ENCODE measurements around the gene LSMEM2. TPM values are rescaled to one million over a fixed set of nuclear protein-coding genes. Genes with fewer than 3 reads are reported as not detected.

LSMEM2 gene
- total and polyA plus RNA-seq, 9 of the 15 experiments (the other 6 are each of a cell fraction or from before 2014, with no cell fraction given): not detected

- Histone ChIP-seq H3K4me1 (replicated peaks in 1 of 2; ENCODE audit: control insufficient read depth in 2 of 2, insufficient read depth in 2 of 2, low read length in 2 of 2) (peaks cover 31 to 66% of the 10 kb centered on the region in 2 experiments), H3K9me1 (ENCODE audit: control insufficient read depth, insufficient read depth, low read length) (no peaks in the 10 kb centered on the region), H3K4me2 (ENCODE audit: insufficient read depth, low read length) (no peak overlapping the region), H3K27ac (ENCODE audit: extremely low read depth, low read depth, low read length) (no peak overlapping the region), H3K4me3 (no peak overlapping the region), H3K79me2 (ENCODE audit: control insufficient read depth, insufficient read depth, low read length) (no peaks in the 10 kb centered on the region), H3K9me3 (replicated peaks; ENCODE audit: control insufficient read depth, insufficient read depth, low read depth, low read length) (no peaks in the 10 kb centered on the region), H3K9ac (ENCODE audit: insufficient read depth in 1 of 2, low read depth in 2 of 2, low read length in 2 of 2) (peak overlapping the region in 1 of 2 experiments; percentile 43; a peak in 1 of 4 replicates), H3K27me3 (ENCODE audit: control insufficient read depth in 2 of 2, insufficient read depth in 2 of 2, low read length in 2 of 2) (no peaks in the 10 kb centered on the region), H2AFZ (ENCODE audit: low read depth, low read length) (no peak overlapping the region), H3K36me3 (ENCODE audit: control insufficient read depth, insufficient read depth, low read length) (no peaks in the 10 kb centered on the region), H4K20me1 (replicated peaks; ENCODE audit: control insufficient read depth, insufficient read depth, low read length) (no peaks in the 10 kb centered on the region)
- in situ Hi-C loops (cut with MboI) (no loop called here), intact Hi-C loops (cut with micrococcal nuclease) (no loop called here)
- ChIA-PET POLR2A (interaction anchor here (0.6 kb wide), 1 partner anchor 52 kb away, joined by 5 read pairs; no protein-coding TSS in a partner anchor), CTCF (ENCODE audit: low intra/inter-chr PET ratio) (no interaction called here)
- BruUV-seq (replicated peaks): no TSS peak
- 80% methylated on average over 3 of the region's 4 CpGs for WGBS (ENCODE audit: insufficient coverage, low coverage, missing lambda C conversion rate)
- ATAC-seq (no peak), FAIRE-seq (no peak), DNase-seq (ENCODE audit: extremely low read depth in 1 of 4, low spot score in 3 of 4) (no peak)
- TF ChIP-seq PYGO2 (tag; IDR thresholded peaks at IDR 0.05) (no peak), RBM22 (IDR thresholded peaks at IDR 0.05; ENCODE audit: low read depth, low read length, poor library complexity, severe bottlenecking) (no peak), FOXJ2 (tag; IDR thresholded peaks at IDR 0.05) (no peak), POLR2AphosphoS5 (IDR thresholded peaks at IDR 0.05; ENCODE audit: control insufficient read depth, insufficient read depth, low read depth, low read length) (no peak), PML (IDR thresholded peaks at IDR 0.05; ENCODE audit: low read length) (no peak), PCBP2 (IDR thresholded peaks at IDR 0.05; ENCODE audit: low read depth, low read length, poor library complexity, severe bottlenecking) (no peak), ZNF407 (IDR thresholded peaks at IDR 0.05; ENCODE audit: low read depth) (no peak), MNT (conservative IDR thresholded peaks at IDR 0.05) (no peak), KLF13 (tag; IDR thresholded peaks at IDR 0.05; ENCODE audit: borderline replicate concordance, low read depth) (no peak), CBFB (CRISPR knock-in tag; IDR thresholded peaks at IDR 0.05) (no peak), GABPB1 (CRISPR knock-in tag; IDR thresholded peaks at IDR 0.05) (no peak), ZNF354B (CRISPR knock-in tag; IDR thresholded peaks at IDR 0.05) (no peak), ZNF707 (CRISPR knock-in tag; conservative IDR thresholded peaks at IDR 0.05) (no peak)
Observed at GRCh38 chr3:50230794-50231125, 48.1 kb upstream of the LSMEM2 start.
